ENCODE measurements around the gene PARP11.

Gene PARP11, protein sequence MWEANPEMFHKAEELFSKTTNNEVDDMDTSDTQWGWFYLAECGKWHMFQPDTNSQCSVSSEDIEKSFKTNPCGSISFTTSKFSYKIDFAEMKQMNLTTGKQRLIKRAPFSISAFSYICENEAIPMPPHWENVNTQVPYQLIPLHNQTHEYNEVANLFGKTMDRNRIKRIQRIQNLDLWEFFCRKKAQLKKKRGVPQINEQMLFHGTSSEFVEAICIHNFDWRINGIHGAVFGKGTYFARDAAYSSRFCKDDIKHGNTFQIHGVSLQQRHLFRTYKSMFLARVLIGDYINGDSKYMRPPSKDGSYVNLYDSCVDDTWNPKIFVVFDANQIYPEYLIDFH

DNA sequence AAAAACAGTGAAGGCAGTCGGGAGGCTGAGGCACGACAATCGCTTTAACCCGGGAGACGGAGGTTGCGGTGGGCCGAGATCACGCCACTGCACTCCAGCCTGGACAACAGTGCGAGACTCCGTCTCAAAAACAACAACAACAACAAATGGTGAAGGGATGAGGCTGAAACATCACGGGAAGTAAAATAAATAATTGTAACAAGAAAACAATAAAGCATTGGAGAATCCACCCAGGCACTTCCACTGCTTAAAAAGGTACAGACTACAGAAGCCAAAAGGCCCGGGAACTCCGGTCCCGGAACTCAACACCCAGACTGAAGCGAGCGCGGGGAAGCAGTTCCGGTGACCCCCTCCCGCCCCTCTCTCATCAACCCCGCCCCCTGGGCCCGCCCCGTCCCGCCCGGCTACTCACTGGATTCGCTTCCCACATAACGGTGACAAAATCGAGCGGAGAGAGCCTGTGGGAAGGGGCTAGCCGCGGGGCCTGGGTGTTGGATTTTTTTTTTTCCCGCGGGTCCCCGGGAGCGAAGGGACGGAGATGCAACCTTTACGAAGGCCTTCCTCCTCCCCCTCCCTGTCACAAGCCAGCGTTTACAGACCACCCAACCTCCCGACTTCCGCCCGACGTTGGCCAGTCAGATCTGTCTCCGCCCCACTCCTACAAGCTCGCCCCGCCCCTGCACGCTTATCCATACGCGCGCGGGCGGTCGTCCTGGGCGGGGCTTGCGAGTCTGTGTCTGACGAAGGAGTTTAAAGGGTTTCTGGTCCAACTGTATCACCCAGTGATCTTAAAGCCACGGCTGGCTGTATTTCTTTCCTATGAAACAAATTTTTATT, at the start of gene PARP11:
Gene PARP11, minus strand, starts transcription at position 600 of the 837 bp plus-strand sequence. Its CDS starts 170 bp downstream, at position 430.
- no peaks in the 10 kb centered on the region for H3K36me3 ChIP-seq (ENCODE audit: control insufficient read depth, insufficient read depth, low read length)
- H3K9me3 ChIP-seq (ENCODE audit: control insufficient read depth, low read length) = no peaks in the 10 kb centered on the region
- peak within 1 kb of the TSS; percentile 93 for H3K4me3 ChIP-seq (ENCODE audit: low read length)
- peaks cover 5% of the 10 kb centered on the region for H3K4me1 ChIP-seq (ENCODE audit: control insufficient read depth, insufficient read depth, low read length)
- peak within 1 kb of the TSS; percentile 81 for H3K9ac ChIP-seq (ENCODE audit: low read length)
- no peaks in the 10 kb centered on the region for H3K27me3 ChIP-seq (ENCODE audit: control insufficient read depth, insufficient read depth, low read length)

DNA sequence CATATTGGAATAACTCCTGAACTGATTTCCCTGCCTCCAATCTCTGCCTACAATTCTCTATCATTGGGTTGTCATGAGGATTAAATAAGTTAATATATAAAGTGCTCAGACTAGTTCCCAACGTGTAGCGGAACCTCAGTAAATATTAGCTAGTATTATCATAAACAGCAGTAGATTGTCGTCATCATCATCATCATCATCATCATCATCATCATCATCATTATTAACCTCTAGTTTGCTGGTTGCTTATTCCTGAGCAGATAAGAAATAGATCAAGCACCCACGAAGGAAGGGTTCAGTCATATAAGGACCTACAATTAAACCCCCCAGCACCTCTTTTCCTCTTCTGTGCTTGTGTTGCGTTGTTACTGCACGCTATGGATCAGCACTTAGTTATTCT, 48.8 kb upstream of the PARP11 start:
- Histone ChIP-seq H3K36me3 (ENCODE audit: control insufficient read depth, insufficient read depth, low read length) (no peaks in the 10 kb centered on the region), H3K9me3 (ENCODE audit: control insufficient read depth, low read length) (no peaks in the 10 kb centered on the region), H3K4me1 (ENCODE audit: control insufficient read depth, insufficient read depth, low read length) (no peaks in the 10 kb centered on the region), H3K27me3 (ENCODE audit: control insufficient read depth, insufficient read depth, low read length) (peaks cover 19% of the 10 kb centered on the region), H3K4me3 (ENCODE audit: low read length) (no peak overlapping the region), H3K9ac (ENCODE audit: low read length) (no peak overlapping the region)

DNA sequence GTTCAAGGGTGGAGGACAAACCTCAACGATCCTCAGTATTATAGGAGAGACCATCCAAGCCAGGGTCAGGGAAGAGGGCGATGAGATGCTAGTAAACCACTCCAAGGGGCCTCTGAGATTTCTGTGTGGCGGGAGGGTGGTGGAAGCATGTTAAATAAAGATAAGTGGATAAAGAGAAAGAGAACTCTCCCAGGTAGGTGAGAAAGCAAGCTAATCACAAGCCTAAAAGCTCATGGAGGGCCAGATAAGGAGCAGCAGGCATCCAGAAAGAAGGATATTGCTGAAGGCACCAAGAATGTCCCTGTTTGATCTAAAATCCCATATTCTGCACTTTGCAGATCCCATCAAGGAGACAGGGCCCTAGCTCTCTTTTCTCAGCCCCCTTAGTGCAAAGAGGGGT, 48.3 kb upstream of the PARP11 start:
- H3K9ac ChIP-seq (ENCODE audit: low read length) = no peak overlapping the region

DNA sequence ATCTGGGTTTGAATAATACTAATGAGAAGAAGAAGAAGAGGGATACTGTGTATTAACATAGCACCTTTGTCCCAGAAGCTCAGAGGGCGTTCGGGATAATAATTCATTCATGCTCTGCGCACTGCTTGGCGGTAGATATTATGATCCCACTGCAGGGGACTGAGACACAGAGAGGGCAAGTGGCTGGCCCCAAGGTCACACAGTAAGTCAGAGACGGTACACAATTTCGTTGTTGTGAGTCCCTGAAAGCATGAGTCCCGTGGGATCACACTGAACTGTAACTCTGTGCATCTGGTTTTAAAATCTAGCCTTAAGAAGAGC, 47.9 kb upstream of the PARP11 start:
- Histone ChIP-seq H3K9me3 (ENCODE audit: control insufficient read depth, low read length) (no peaks in the 10 kb centered on the region), H3K36me3 (ENCODE audit: control insufficient read depth, insufficient read depth, low read length) (no peaks in the 10 kb centered on the region), H3K4me1 (ENCODE audit: control insufficient read depth, insufficient read depth, low read length) (no peaks in the 10 kb centered on the region), H3K27me3 (ENCODE audit: control insufficient read depth, insufficient read depth, low read length) (peaks cover 19% of the 10 kb centered on the region), H3K4me3 (ENCODE audit: low read length) (no peak overlapping the region), H3K9ac (ENCODE audit: low read length) (no peak overlapping the region)

More for the DNA sequence above, 48.3 kb upstream of the PARP11 start:
- Histone ChIP-seq H3K4me1 (ENCODE audit: control insufficient read depth, insufficient read depth, low read length) (no peaks in the 10 kb centered on the region), H3K36me3 (ENCODE audit: control insufficient read depth, insufficient read depth, low read length) (no peaks in the 10 kb centered on the region), H3K27me3 (ENCODE audit: control insufficient read depth, insufficient read depth, low read length) (peaks cover 19% of the 10 kb centered on the region), H3K4me3 (ENCODE audit: low read length) (no peak overlapping the region), H3K9me3 (ENCODE audit: control insufficient read depth, low read length) (no peaks in the 10 kb centered on the region)

DNA sequence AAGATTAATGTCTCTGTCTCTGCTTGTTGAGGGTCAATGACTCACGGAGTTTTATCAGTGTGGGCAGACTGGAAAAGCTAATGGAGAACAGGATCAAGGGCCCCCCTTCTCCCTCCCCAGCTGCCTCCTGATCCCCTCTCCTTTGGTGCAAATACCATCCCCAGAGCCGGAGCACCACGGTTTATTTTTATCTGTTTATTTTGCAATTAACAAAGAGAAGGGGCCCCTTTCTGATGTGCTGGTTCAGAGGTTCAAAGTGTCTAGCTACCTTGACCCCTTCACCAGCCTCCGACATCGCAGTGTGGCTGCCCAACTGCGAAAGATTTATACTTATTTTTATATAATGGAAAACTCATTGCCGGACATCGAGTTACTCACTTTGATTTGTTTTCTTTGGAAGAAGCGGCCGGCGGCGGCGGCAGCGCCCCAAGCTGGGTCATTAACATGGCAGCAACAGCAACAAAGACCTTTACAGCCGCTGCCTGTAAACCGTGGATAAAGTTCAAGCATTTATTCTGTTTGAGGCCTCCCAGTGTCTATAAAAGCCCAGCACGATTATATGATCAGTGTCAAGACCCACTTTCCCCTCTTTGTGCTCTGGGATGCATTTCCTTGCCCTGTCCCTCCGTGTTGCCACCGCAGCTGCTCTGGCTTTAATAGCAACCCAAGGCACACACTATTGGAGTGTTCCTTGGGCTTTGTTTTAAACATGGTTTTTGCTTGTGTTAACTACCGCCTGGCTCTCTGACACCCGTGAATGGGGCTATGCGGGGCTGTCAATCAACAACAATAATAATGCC, 47.4 kb upstream of the PARP11 start:
- no peaks in the 10 kb centered on the region for H3K36me3 ChIP-seq (ENCODE audit: control insufficient read depth, insufficient read depth, low read length)
- H3K9me3 ChIP-seq (ENCODE audit: control insufficient read depth, low read length) = no peaks in the 10 kb centered on the region
- H3K9ac ChIP-seq (ENCODE audit: low read length) = no peak overlapping the region
- no peak overlapping the region for H3K4me3 ChIP-seq (ENCODE audit: low read length)
- H3K27me3 ChIP-seq (ENCODE audit: control insufficient read depth, insufficient read depth, low read length) = peaks cover 19% of the 10 kb centered on the region
- no peaks in the 10 kb centered on the region for H3K4me1 ChIP-seq (ENCODE audit: control insufficient read depth, insufficient read depth, low read length)

DNA sequence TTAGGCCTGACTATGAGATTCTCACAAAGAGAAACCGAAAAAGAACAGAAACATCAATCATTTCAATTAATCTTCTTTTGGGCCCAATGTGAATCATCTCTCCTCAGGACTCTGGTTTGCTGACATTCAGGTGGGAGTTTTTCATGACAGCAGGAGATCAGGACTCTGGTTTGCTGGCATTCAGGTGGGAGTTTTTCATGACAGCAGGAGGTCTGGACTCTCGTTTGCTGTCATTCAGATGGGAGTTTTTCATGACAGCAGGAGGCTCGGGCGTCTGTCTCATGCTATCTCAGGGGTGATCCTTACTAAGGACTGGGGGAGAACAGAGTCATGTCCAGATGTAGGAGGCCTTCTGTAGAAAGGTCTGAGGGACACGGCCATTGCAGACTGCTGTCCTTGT, 40.1 kb upstream of the PARP11 start:
- H3K4me1 ChIP-seq (ENCODE audit: control insufficient read depth, insufficient read depth, low read length) = no peaks in the 10 kb centered on the region
- no peaks in the 10 kb centered on the region for H3K9me3 ChIP-seq (ENCODE audit: control insufficient read depth, low read length)
- H3K36me3 ChIP-seq (ENCODE audit: control insufficient read depth, insufficient read depth, low read length) = no peaks in the 10 kb centered on the region
- no peaks in the 10 kb centered on the region for H3K27me3 ChIP-seq (ENCODE audit: control insufficient read depth, insufficient read depth, low read length)
- no peak overlapping the region for H3K9ac ChIP-seq (ENCODE audit: low read length)
- no peak overlapping the region for H3K4me3 ChIP-seq (ENCODE audit: low read length)

DNA sequence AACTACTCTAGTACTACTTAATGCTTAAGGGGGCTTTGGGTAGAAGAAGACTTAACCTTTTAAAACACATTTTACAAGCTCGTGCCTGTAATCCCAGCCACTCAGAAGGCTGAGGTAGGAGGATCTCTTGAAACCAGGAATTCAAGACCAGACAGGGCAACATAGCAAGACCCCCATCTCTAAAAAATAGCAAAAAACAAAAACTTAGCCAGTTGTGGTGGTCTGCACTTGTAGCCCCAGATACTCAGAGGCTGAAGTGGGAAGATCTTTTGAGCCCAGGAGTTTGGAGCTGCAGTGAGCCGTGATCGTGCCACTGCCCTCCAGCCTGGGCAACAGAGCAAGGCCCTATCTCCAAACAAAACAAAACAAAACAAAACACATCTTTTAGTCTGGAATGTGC, 39.7 kb upstream of the PARP11 start:
- Histone ChIP-seq H3K4me1 (ENCODE audit: control insufficient read depth, insufficient read depth, low read length) (no peaks in the 10 kb centered on the region), H3K9me3 (ENCODE audit: control insufficient read depth, low read length) (no peaks in the 10 kb centered on the region), H3K27me3 (ENCODE audit: control insufficient read depth, insufficient read depth, low read length) (no peaks in the 10 kb centered on the region), H3K36me3 (ENCODE audit: control insufficient read depth, insufficient read depth, low read length) (no peaks in the 10 kb centered on the region), H3K4me3 (ENCODE audit: low read length) (no peak overlapping the region), H3K9ac (ENCODE audit: low read length) (no peak overlapping the region)

DNA sequence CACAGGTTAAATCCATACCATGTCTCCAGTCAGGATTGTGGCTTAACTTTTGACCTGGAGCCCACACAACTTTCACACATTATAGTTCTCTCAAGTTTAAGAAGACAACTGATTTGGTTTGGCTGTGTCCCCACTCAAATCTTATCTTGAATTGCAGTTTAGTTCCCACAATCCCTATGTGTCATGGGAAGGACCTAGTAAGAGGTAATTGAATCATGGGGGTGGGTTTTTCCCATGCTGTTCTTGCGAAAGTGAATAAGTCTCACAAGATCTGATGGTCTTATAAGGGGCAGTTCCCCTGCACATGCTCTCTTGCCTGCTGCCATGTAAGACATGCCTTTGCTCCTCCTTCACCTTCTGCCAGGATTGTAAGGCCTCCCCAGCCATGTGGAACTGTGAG, 38.2 kb upstream of the PARP11 start:
- no peaks in the 10 kb centered on the region for H3K36me3 ChIP-seq (ENCODE audit: control insufficient read depth, insufficient read depth, low read length)
- H3K9me3 ChIP-seq (ENCODE audit: control insufficient read depth, low read length) = no peaks in the 10 kb centered on the region
- H3K4me1 ChIP-seq (ENCODE audit: control insufficient read depth, insufficient read depth, low read length) = no peaks in the 10 kb centered on the region
- H3K27me3 ChIP-seq (ENCODE audit: control insufficient read depth, insufficient read depth, low read length) = no peaks in the 10 kb centered on the region
- H3K4me3 ChIP-seq (ENCODE audit: low read length) = no peak overlapping the region
- H3K9ac ChIP-seq (ENCODE audit: low read length) = no peak overlapping the region

DNA sequence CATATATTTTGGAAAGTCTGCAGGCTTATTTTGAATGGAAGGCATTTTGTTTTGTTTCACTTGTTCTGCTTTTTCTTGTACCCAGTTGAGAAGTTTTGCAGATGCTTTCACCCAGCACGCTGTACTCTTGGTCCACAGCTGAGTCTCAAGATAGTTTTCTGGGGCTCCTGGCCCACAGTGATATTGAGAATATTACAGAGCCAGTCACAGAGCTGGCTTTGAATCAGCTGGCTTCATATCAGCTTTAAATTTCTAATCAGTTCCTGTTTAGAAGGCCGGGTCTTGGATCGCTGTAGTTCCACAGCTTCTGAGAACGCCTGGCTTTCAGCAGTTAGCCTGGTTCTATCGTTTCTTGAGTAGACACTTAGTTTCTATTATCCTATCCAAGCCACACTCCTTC, 32.5 kb upstream of the PARP11 start:
- no peaks in the 10 kb centered on the region for H3K27me3 ChIP-seq (ENCODE audit: control insufficient read depth, insufficient read depth, low read length)
- H3K9ac ChIP-seq (ENCODE audit: low read length) = no peak overlapping the region
- H3K9me3 ChIP-seq (ENCODE audit: control insufficient read depth, low read length) = no peaks in the 10 kb centered on the region
- no peaks in the 10 kb centered on the region for H3K4me1 ChIP-seq (ENCODE audit: control insufficient read depth, insufficient read depth, low read length)
- H3K36me3 ChIP-seq (ENCODE audit: control insufficient read depth, insufficient read depth, low read length) = no peaks in the 10 kb centered on the region
- H3K4me3 ChIP-seq (ENCODE audit: low read length) = no peak overlapping the region

DNA sequence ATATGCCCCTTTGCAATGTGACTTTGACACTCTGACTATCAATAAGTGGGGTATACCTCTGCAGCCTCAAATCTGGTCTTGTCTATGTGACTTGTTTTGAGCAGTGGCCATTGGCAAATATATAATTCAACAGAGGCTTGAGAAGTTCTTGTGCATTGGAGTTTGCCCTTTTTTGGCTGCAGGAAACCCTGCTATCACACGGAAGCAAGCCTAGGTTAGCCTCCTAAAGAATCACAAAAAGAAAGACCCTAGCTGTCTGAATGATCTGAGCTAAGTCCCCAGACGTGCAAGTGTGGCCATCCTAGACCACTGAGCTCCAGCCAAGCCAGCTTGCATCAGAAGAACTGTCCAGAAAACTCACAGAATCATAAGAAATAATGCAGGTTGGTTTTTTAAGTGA, 31.8 kb upstream of the PARP11 start:
- H3K4me1 ChIP-seq (ENCODE audit: control insufficient read depth, insufficient read depth, low read length) = no peaks in the 10 kb centered on the region
- H3K36me3 ChIP-seq (ENCODE audit: control insufficient read depth, insufficient read depth, low read length) = no peaks in the 10 kb centered on the region
- H3K4me3 ChIP-seq (ENCODE audit: low read length) = no peak overlapping the region
- no peak overlapping the region for H3K9ac ChIP-seq (ENCODE audit: low read length)
- H3K27me3 ChIP-seq (ENCODE audit: control insufficient read depth, insufficient read depth, low read length) = no peaks in the 10 kb centered on the region
- H3K9me3 ChIP-seq (ENCODE audit: control insufficient read depth, low read length) = no peaks in the 10 kb centered on the region

DNA sequence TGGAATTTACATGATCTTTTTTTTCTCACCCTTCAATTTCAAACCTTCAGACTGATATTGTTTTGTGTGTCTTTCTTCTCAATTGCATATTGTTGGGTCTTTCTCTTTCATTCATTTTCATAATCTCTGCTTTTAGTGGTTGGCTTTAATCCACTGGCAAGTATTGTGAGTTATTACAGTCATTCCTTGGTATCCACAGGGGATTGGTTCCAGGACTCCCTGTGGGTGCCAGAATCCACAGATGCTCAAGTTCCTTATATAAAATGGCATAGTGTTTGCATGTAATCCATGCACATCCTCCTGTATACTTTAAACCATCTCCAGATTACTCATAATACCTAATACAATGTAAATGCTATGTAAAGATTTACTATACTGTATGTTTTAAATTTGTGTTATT, 29.7 kb upstream of the PARP11 start:
- peaks cover 3% of the 10 kb centered on the region for H3K27me3 ChIP-seq (ENCODE audit: control insufficient read depth, insufficient read depth, low read length)
- no peak overlapping the region for H3K4me3 ChIP-seq (ENCODE audit: low read length)
- no peak overlapping the region for H3K9ac ChIP-seq (ENCODE audit: low read length)
- no peaks in the 10 kb centered on the region for H3K4me1 ChIP-seq (ENCODE audit: control insufficient read depth, insufficient read depth, low read length)
- no peaks in the 10 kb centered on the region for H3K9me3 ChIP-seq (ENCODE audit: control insufficient read depth, low read length)
- no peaks in the 10 kb centered on the region for H3K36me3 ChIP-seq (ENCODE audit: control insufficient read depth, insufficient read depth, low read length)

DNA sequence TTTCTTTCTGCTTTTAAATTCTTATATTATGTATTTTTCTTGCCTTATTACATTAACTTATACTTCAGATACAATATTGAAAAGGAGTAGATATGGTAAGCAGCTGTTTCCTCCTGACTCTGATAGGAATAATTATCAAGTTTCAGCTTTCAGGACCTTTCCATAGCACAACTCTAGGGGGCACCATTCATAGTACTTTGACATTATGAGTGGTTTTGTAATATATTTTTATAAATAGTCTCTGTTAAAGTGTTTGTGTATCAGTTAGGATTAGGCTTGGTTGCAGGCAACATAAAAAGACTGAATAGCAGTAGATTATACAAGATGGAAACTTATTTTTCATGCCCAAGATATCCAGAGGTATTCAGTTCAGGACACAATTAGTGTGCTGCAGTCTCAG, 27.9 kb upstream of the PARP11 start:
- no peaks in the 10 kb centered on the region for H3K36me3 ChIP-seq (ENCODE audit: control insufficient read depth, insufficient read depth, low read length)
- H3K4me1 ChIP-seq (ENCODE audit: control insufficient read depth, insufficient read depth, low read length) = no peaks in the 10 kb centered on the region
- no peak overlapping the region for H3K4me3 ChIP-seq (ENCODE audit: low read length)
- H3K9ac ChIP-seq (ENCODE audit: low read length) = no peak overlapping the region
- H3K27me3 ChIP-seq (ENCODE audit: control insufficient read depth, insufficient read depth, low read length) = peaks cover 3% of the 10 kb centered on the region
- H3K9me3 ChIP-seq (ENCODE audit: control insufficient read depth, low read length) = no peaks in the 10 kb centered on the region

All from mucosa of stomach (tissue), 1 donor.